ENCODE data around the gene CAMK2N1.

The CAMK2N1 gene

GRCh38 chr1:20477348-20478056 lies 8.5 kb downstream of the CAMK2N1 start:
- no peak for DNase-seq

- DNase-seq: no peak
Observed at GRCh38 chr1:20476265-20477038, 9.6 kb downstream of the CAMK2N1 start.

DNA sequence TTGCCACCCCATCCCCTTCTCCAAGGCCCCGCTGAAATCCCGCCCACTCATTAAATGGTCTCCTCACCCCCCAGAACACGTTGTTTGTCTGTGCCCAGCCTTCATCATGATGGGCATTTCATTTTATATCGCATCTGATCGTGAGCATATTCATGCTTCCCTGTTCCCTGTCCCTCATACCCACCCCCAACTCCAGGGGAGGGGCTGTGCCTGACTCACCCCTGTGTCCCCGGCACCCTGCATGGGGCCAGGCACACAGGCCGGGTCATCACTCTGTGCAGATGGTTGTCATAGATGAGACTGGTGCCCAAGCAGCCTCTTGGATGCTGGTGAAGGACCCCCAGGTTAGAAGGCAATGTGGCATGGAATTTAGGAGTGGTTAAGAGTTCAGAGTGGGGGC lies 11.0 kb downstream of the CAMK2N1 start:
- no peak for DNase-seq

- no peak for DNase-seq
Observed at GRCh38 chr1:20474333-20474975, 11.6 kb downstream of the CAMK2N1 start.

- DNase-seq: no peak
Observed at GRCh38 chr1:20473894-20474293, 12.1 kb downstream of the CAMK2N1 start.

- DNase-seq: no peak
Observed at GRCh38 chr1:20472860-20473711, 12.9 kb downstream of the CAMK2N1 start.

GRCh38 chr1:20472121-20472520 lies 13.9 kb downstream of the CAMK2N1 start:
- DNase-seq: no peak

GRCh38 chr1:20470194-20470593 lies 15.8 kb downstream of the CAMK2N1 start:
- no peak for DNase-seq

DNA sequence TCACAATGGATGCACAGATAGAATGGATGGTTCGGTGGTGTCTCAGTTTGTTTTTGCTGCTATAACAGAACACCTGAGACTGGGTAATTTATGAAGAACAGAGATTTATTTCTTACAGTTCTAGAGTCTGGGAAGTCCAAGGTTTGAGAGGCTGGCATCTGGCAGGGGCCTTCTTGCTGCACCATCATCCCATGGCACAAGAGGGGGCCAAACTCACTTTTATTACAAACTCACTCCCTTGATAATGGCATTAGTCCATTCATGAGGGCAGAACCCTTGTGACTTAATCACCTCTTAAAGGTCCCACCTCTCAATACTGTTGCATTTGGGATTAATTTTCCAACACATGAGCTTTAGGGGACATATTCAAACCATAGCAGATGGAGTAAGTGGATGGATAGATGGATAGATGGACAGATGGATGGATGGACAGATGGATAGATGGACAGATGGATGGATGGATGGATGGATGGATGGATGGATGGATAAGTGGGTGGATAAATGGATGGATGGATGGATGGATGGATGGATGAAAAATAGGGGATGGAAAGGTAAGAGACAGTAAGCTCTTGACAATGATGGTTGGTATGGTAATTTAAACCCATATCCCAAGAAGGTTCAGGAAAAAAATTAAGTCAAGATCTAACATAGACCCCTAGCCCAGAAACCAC lies 16.5 kb downstream of the CAMK2N1 start:
- DNase-seq: no peak

- DNase-seq: no peak
Observed at GRCh38 chr1:20466273-20466672, 19.7 kb downstream of the CAMK2N1 start.

GRCh38 chr1:20465187-20465586 lies 20.8 kb downstream of the CAMK2N1 start:
- no peak for DNase-seq

- no peak for DNase-seq
Observed at GRCh38 chr1:20463502-20463901, 22.5 kb downstream of the CAMK2N1 start.

DNA sequence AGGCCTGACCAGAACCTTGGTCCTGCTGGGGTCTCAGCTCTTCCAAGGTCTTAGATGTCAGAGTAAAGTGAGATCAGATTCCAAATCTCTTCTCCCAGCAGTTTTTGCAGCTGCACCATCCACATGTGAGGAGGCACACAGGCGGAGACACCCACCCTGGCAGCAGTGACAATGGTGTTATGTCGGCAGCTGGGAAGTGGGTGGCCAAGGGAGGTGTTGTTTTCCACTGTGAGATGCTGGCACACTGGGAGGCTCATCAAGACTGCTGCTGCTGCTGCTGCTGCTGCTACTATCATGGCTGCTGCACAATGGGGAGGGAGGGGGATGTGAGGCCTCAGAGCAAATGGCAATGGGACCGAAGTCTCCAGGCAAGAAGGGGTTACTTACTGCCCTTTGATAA lies 23.6 kb downstream of the CAMK2N1 start:
- DNase-seq: no peak

- no peak for DNase-seq
Observed at GRCh38 chr1:20458717-20459116, 27.3 kb downstream of the CAMK2N1 start.

- no peak for DNase-seq
Observed at GRCh38 chr1:20454004-20454403, 32.0 kb downstream of the CAMK2N1 start.

DNA sequence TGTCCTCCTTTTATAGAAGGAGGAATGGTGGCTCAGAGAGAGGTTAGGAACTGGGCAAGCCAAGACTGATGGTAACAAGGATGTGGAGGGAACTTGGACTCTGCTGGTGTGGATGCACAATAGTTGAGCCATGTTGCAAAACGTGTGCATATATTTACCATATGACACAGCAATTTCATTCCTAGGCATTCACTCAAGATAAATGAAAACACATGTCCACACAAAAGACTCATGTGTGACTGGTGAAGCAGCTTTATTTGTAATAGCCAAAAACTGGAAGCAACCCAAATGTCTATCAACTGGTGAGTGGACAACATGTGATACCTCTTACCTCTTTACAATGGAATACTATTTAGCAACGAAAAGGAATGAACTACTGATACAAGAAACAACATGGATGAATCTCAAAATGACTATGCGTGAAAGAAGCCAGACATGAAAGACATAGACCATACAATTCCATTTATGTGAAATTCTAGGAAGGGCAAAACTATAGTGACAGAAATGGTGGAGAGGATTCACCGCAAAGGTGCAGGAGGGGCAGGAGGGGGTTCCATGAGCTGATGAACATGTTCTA lies 36.2 kb downstream of the CAMK2N1 start:
- DNase-seq: no peak

- no peak for DNase-seq
Observed at GRCh38 chr1:20448671-20449071, 37.3 kb downstream of the CAMK2N1 start.

GRCh38 chr1:20447794-20448193 lies 38.2 kb downstream of the CAMK2N1 start:
- DNase-seq: no peak

DNA sequence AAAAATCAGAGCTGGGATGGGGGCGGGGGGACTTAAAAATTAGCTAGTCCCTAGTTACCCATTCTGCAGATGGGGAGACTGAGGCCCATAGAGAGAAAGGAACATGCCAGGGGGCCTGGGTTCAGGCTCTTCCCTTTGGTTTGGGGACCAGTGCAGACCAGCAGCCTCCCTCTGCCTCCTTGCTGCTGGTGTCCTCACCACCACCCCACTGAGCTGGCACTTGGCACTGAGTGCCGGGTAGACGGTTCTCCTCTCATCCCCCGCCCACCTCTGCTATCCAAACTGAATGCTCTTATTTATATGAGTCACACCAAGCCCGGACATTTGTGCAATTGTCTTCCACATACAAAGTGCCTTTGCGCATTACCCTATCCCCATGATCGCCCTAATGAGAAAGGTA lies 39.2 kb downstream of the CAMK2N1 start:
- no peak for DNase-seq

GRCh38 chr1:20445956-20446355 lies 40.1 kb downstream of the CAMK2N1 start:
- DNase-seq: no peak

- no peak for DNase-seq
Observed at GRCh38 chr1:20443703-20444586, 42.1 kb downstream of the CAMK2N1 start.

Data from NCI-H1436 treated with DMSO at 0.1 percent for 48 hours (cell line).